H9 (cell line): ENCODE data around the gene GSKIP. TPM values are rescaled to one million over a fixed set of nuclear protein-coding genes. Genes with fewer than 3 reads are reported as not detected.

Source experiments
- DNase-seq: peaks from one replicate; pipeline ENCODE4 v3.0.0-alpha.2; 2017
- H2AFZ ChIP-seq: one replicate; pipeline ENCODE4 v1.6.1; 2013; ENCODE audit warnings: mild to moderate bottlenecking, low read length, control low read depth, moderate library complexity
- H2AK5ac ChIP-seq: 2 replicates; pipeline ENCODE4 v1.6.1; 2013; ENCODE audit warnings: low read length, control low read depth, mixed read lengths; ENCODE audit not compliant: insufficient read length
- H2BK120ac ChIP-seq: one replicate; pipeline ENCODE4 v1.6.1; 2013; ENCODE audit warnings: low read depth, mild to moderate bottlenecking, low read length, control low read depth, inconsistent platforms; ENCODE audit not compliant: poor library complexity, severe bottlenecking
- H2BK12ac ChIP-seq: 2 replicates; pipeline ENCODE4 v1.6.1; 2013; ENCODE audit warnings: low read length, control low read depth, mixed read lengths, low read depth; ENCODE audit not compliant: insufficient read length
- H2BK15ac ChIP-seq: 2 replicates; pipeline ENCODE4 v1.6.1; 2013; ENCODE audit warnings: low read depth, low read length, control low read depth
- H2BK20ac ChIP-seq: one replicate; pipeline ENCODE4 v1.6.1; 2013; ENCODE audit warnings: low read depth, mild to moderate bottlenecking, low read length, control low read depth, inconsistent platforms; ENCODE audit not compliant: poor library complexity, severe bottlenecking
- H2BK5ac ChIP-seq: 2 replicates; pipeline ENCODE4 v1.6.1; 2013; ENCODE audit warnings: low read length, control low read depth, mixed read lengths; ENCODE audit not compliant: insufficient read length
- H3K14ac ChIP-seq: 2 replicates; pipeline ENCODE4 v1.6.1; 2013; ENCODE audit warnings: low read length, control low read depth; ENCODE audit not compliant: insufficient read depth
- H3K18ac ChIP-seq: 2 replicates; pipeline ENCODE4 v1.6.1; 2013; ENCODE audit warnings: low read depth, mild to moderate bottlenecking, mixed read lengths, low read length, control low read depth; ENCODE audit not compliant: insufficient read length
- H3K23ac ChIP-seq: 2 replicates; pipeline ENCODE4 v1.6.1; 2013; ENCODE audit warnings: low read length, control low read depth, mixed read lengths, low read depth; ENCODE audit not compliant: insufficient read length
- H3K23me2 ChIP-seq: 2 replicates; pipeline ENCODE4 v1.6.1; 2013; ENCODE audit warnings: low read depth, mild to moderate bottlenecking, mixed read lengths, low read length, control low read depth; ENCODE audit not compliant: insufficient read length, poor library complexity, severe bottlenecking
- H3K27ac ChIP-seq: 2 replicates; pipeline ENCODE4 v1.5.1; 2013; ENCODE audit warnings: low read length, control low read depth, mixed read lengths, low read depth; ENCODE audit not compliant: insufficient read length
- H3K27me3 ChIP-seq: 2 replicates; pipeline ENCODE4 v1.6.1; 2013; ENCODE audit warnings: low read length, control low read depth, inconsistent platforms; ENCODE audit not compliant: insufficient read depth
- H3K4ac ChIP-seq: 2 replicates; pipeline ENCODE4 v1.6.1; 2013; ENCODE audit warnings: low read depth, mild to moderate bottlenecking, control low read depth, inconsistent platforms, low read length, moderate library complexity
- H3K4me1 ChIP-seq: 2 replicates; pipeline ENCODE4 v1.6.1; 2013; ENCODE audit warnings: low read length, control low read depth, inconsistent platforms; ENCODE audit not compliant: insufficient read depth
- H3K4me2 ChIP-seq: 2 replicates; pipeline ENCODE4 v1.6.1; 2013; ENCODE audit warnings: low read length, control low read depth, mixed read lengths; ENCODE audit not compliant: insufficient read length, insufficient read depth
- H3K56ac ChIP-seq: 2 replicates; pipeline ENCODE4 v1.6.1; 2013; ENCODE audit warnings: low read depth, mild to moderate bottlenecking, mixed read lengths, low read length, control low read depth; ENCODE audit not compliant: insufficient read length
- H3K79me1 ChIP-seq: 2 replicates; pipeline ENCODE4 v1.6.1; 2013; ENCODE audit warnings: low read depth, mild to moderate bottlenecking, moderate library complexity, low read length, control low read depth, inconsistent platforms; ENCODE audit not compliant: insufficient read depth, poor library complexity, severe bottlenecking
- H3K79me2 ChIP-seq: 2 replicates; pipeline ENCODE4 v1.6.1; 2013; ENCODE audit warnings: low read length, control low read depth, inconsistent platforms; ENCODE audit not compliant: insufficient read depth
- H3K9ac ChIP-seq: 2 replicates; pipeline ENCODE4 v1.6.1; 2013; ENCODE audit warnings: low read length, control low read depth, mixed read lengths; ENCODE audit not compliant: insufficient read length; ENCODE audit errors: extremely low read depth
- H3K9me3 ChIP-seq: one replicate; pipeline ENCODE4 v1.6.1; 2013; ENCODE audit warnings: low read depth, low read length, inconsistent platforms; ENCODE audit not compliant: control insufficient read depth
- H3T11ph ChIP-seq: one replicate; pipeline ENCODE4 v1.6.1; 2013; ENCODE audit warnings: mild to moderate bottlenecking, low read length, control low read depth, inconsistent platforms
- H4K20me1 ChIP-seq: one replicate; pipeline ENCODE4 v1.6.1; 2013; ENCODE audit not compliant: control insufficient read depth, insufficient read length, insufficient read depth
- H4K5ac ChIP-seq: 2 replicates; pipeline ENCODE4 v1.6.1; 2013; ENCODE audit warnings: low read depth, mild to moderate bottlenecking, mixed read lengths, low read length, control low read depth; ENCODE audit not compliant: insufficient read length
- H4K8ac ChIP-seq: replicated peaks from 2 replicates; pipeline ENCODE4 v1.6.1; 2013; ENCODE audit warnings: low read length, control low read depth, mixed read lengths, low read depth; ENCODE audit not compliant: insufficient read length
- H4K91ac ChIP-seq: 2 replicates; pipeline ENCODE4 v1.6.1; 2013; ENCODE audit warnings: low read depth, mild to moderate bottlenecking, moderate library complexity, mixed read lengths, low read length, control low read depth; ENCODE audit not compliant: insufficient read length
- H3K27ac Mint-ChIP-seq, 3 experiments: 2 replicates in 2 of 3; 3 replicates in 1 of 3; pipeline ENCODE4 v1.8.0; 2020 to 2021; ENCODE audit warnings: mixed read lengths in 3 of 3, mild to moderate bottlenecking in 1 of 3, moderate library complexity in 1 of 3
- H3K27me3 Mint-ChIP-seq: 2 replicates; pipeline ENCODE4 v1.8.0; 2021; ENCODE audit warnings: low read depth, mild to moderate bottlenecking, moderate library complexity, mixed read lengths
- H3K36me3 Mint-ChIP-seq, 3 experiments: 2 replicates in 2 of 3; 3 replicates in 1 of 3; pipeline ENCODE4 v1.8.0; 2020 to 2021; ENCODE audit warnings: low read depth in 3 of 3, mixed read lengths in 3 of 3; ENCODE audit not compliant: insufficient read depth in 1 of 3
- H3K4me1 Mint-ChIP-seq, 2 experiments: 2 replicates each; pipeline ENCODE4 v1.8.0; 2020; ENCODE audit warnings: mixed read lengths in 2 of 2
- H3K4me3 Mint-ChIP-seq, 2 experiments: 2 replicates in 1 of 2; 3 replicates in 1 of 2; pipeline ENCODE4 v1.8.0; 2020 to 2021; ENCODE audit warnings: mild to moderate bottlenecking in 2 of 2, mixed read lengths in 2 of 2, moderate library complexity in 1 of 2
- H3K9me3 Mint-ChIP-seq, 2 experiments: 2 replicates in 1 of 2; 3 replicates in 1 of 2; pipeline ENCODE4 v1.8.0; 2020; ENCODE audit warnings: mild to moderate bottlenecking in 2 of 2, mixed read lengths in 2 of 2, moderate library complexity in 1 of 2
- CTCF ChIP-seq: fragments of 200-600 bp; sonication (generic); conservative IDR thresholded peaks from 3 replicates; pipeline ENCODE4 v1.8.0; 2021; ENCODE audit warnings: antibody characterized with exemption, mild to moderate bottlenecking
- WGBS: extraction: QIAGEN DNeasy Blood & Tissue Kit; methylation state at CpG from one replicate; pipeline ENCODE4 v1.1.7; 2013; ENCODE audit warnings: missing lambda C conversion rate, low lambda C conversion rate, mixed read lengths; ENCODE audit not compliant: insufficient read length; ENCODE audit errors: extremely low coverage; 5-methylcytosine and 5-hydroxymethylcytosine counted together
- total RNA-seq: library from RNA; stranded (reverse); gene quantifications from 2 replicates; pipeline ENCODE4 v1.2.1, GENCODE V29; 2021

The GSKIP gene
- total RNA-seq, 1 experiment from 2014 or later, result 28.6 TPM

DNA sequence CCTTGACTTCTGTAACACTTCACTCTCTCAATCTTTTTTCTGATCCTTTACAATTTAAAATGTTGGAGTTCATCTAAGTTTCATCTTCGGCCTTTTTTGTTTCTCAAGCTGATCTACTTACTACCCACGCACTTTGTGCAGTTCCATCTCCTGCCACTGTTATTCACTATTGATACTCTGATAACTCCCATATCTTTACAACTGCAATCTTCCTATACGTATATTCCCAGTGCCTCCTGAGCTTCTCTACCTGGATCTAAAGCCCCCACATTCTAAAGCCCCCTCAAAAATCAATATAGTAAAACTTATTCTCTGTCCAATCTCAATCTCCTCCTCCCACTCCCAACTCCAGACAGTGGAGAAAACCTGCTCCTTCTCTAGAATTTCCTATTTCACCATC, 6.1 kb upstream of the GSKIP start:
- Histone ChIP-seq H3K27ac (no peak overlapping the region), H2BK15ac (no peak overlapping the region), H3K9ac (no peak overlapping the region), H3K27me3 (no peaks in the 10 kb centered on the region), H2BK5ac (no peak overlapping the region), H3K79me2 (peaks cover 13% of the 10 kb centered on the region; the same call in 1 of the 2 replicates), H3K56ac (no peak overlapping the region), H3K79me1 (peaks cover 3% of the 10 kb centered on the region), H3K23me2 (peaks cover 2% of the 10 kb centered on the region), H3K4me2 (no peak overlapping the region), H3K23ac (no peak overlapping the region), H4K20me1 (no peaks in the 10 kb centered on the region), H4K91ac (no peak overlapping the region), H2AK5ac (no peak overlapping the region), H2BK120ac (no peak overlapping the region), H3K4me1 (peaks cover 2% of the 10 kb centered on the region; the same call in 1 of the 2 replicates), H3K14ac (no peak overlapping the region), H2BK20ac (no peak overlapping the region), H3K4ac (no peak overlapping the region), H3K9me3 (no peaks in the 10 kb centered on the region), H3K18ac (no peak overlapping the region), H3T11ph (no peak overlapping the region), H2BK12ac (no peak overlapping the region), H2AFZ (no peak overlapping the region), H4K8ac (no peak overlapping the region), H4K5ac (no peak overlapping the region)
- peak overlapping the region in 1 of 3 experiments; percentile 2; a peak in 3 of 7 replicates for H3K27ac Mint-ChIP-seq
- DNase-seq, result no peak
- peaks cover 17 to 38% of the 10 kb centered on the region in 2 experiments for H3K4me1 Mint-ChIP-seq
- no peaks in the 10 kb centered on the region for H3K9me3 Mint-ChIP-seq
- H3K27me3 Mint-ChIP-seq, result no peaks in the 10 kb centered on the region
- TF ChIP-seq CTCF, result 0 out of 3 replicates have a peak, but pooled peaks have one; percentile 16
- H3K4me3 Mint-ChIP-seq, result no peak overlapping the region
- H3K36me3 Mint-ChIP-seq, result peaks cover 0 to 7% (median 0%) of the 10 kb centered on the region in 3 experiments; a peak in 2 of 7 replicates
- WGBS, result no CpG with 5 or more reads among the region's 3 CpGs
